GM18870 (cell line): ENCODE results near the gene CNTNAP4.

Experiments used
- ATAC-seq: cut with Tn5 transposase; IDR thresholded peaks from one replicate; pipeline ENCODE4 v1.9.1; 2021; ENCODE audit warnings: moderate library complexity; ENCODE audit not compliant: unreplicated experiment

Gene CNTNAP4

GRCh38 chr16:76486740-76487139, 209.5 kb downstream of the CNTNAP4 start:
- no peak for ATAC-seq

GRCh38 chr16:76487411-76488064, 210.3 kb downstream of the CNTNAP4 start:
- ATAC-seq: no peak

GRCh38 chr16:76488065-76488417, 210.8 kb downstream of the CNTNAP4 start:
- no peak for ATAC-seq

GRCh38 chr16:76490036-76490639, 212.9 kb downstream of the CNTNAP4 start:
- ATAC-seq: no peak

GRCh38 chr16:76500006-76500405, 222.8 kb downstream of the CNTNAP4 start:
- no peak for ATAC-seq

- no peak for ATAC-seq
Observed at GRCh38 chr16:76502063-76502462, 224.9 kb downstream of the CNTNAP4 start.

- ATAC-seq: no peak
Observed at GRCh38 chr16:76502555-76502954, 225.4 kb downstream of the CNTNAP4 start.

- no peak for ATAC-seq
Observed at GRCh38 chr16:76503091-76503490, 225.9 kb downstream of the CNTNAP4 start.

GRCh38 chr16:76511203-76511602, 234.0 kb downstream of the CNTNAP4 start:
- no peak for ATAC-seq

GRCh38 chr16:76518781-76519180, 241.6 kb downstream of the CNTNAP4 start:
- ATAC-seq: no peak

GRCh38 chr16:76524356-76524755, 247.2 kb downstream of the CNTNAP4 start:
- ATAC-seq: no peak

GRCh38 chr16:76524769-76525168, 247.6 kb downstream of the CNTNAP4 start:
- no peak for ATAC-seq

GRCh38 chr16:76527244-76527643, 250.0 kb downstream of the CNTNAP4 start:
- no peak for ATAC-seq

- ATAC-seq: no peak
Observed at GRCh38 chr16:76529120-76529519, 251.9 kb downstream of the CNTNAP4 start.

GRCh38 chr16:76531236-76531635, 254.0 kb downstream of the CNTNAP4 start:
- no peak for ATAC-seq

GRCh38 chr16:76532188-76532973, 255.2 kb downstream of the CNTNAP4 start:
- ATAC-seq: no peak

GRCh38 chr16:76539609-76540008, 262.4 kb downstream of the CNTNAP4 start:
- no peak for ATAC-seq

- no peak for ATAC-seq
Observed at GRCh38 chr16:76541070-76541469, 263.9 kb downstream of the CNTNAP4 start.

- ATAC-seq: no peak
Observed at GRCh38 chr16:76565542-76565941, 288.3 kb downstream of the CNTNAP4 start.

GRCh38 chr16:76571755-76572154, 294.6 kb downstream of the CNTNAP4 start:
- no peak for ATAC-seq

GRCh38 chr16:76573281-76573680, 296.1 kb downstream of the CNTNAP4 start:
- ATAC-seq: no peak

GRCh38 chr16:76574651-76575050, 297.4 kb downstream of the CNTNAP4 start:
- ATAC-seq: no peak
